Kidney capillary endothelial cell (primary cell): Measurements from ENCODE around the gene MYOG.

ENCODE experiments used
- DNase-seq: peaks from one replicate; pipeline ENCODE4 v3.0.0-alpha.2; 2018; ENCODE audit warnings: low spot score

The MYOG gene

GRCh38 chr1:203072002-203072602, 13.7 kb downstream of the MYOG start:
- DNase-seq: no peak

GRCh38 chr1:203069030-203069747, 16.6 kb downstream of the MYOG start:
- no peak for DNase-seq

GRCh38 chr1:203066965-203067364, 18.8 kb downstream of the MYOG start:
- no peak for DNase-seq

GRCh38 chr1:203065986-203066385, 19.8 kb downstream of the MYOG start:
- no peak for DNase-seq

GRCh38 chr1:203065191-203065590, 20.6 kb downstream of the MYOG start:
- no peak for DNase-seq

GRCh38 chr1:203063287-203063686, 22.5 kb downstream of the MYOG start:
- no peak for DNase-seq

- DNase-seq: no peak
Observed at GRCh38 chr1:203060115-203060514, 25.7 kb downstream of the MYOG start.

GRCh38 chr1:203059485-203059884, 26.3 kb downstream of the MYOG start:
- no peak for DNase-seq

- no peak for DNase-seq
Observed at GRCh38 chr1:203058676-203058935, 27.2 kb downstream of the MYOG start.

GRCh38 chr1:203057911-203058675, 27.7 kb downstream of the MYOG start:
- DNase-seq: no peak

GRCh38 chr1:203056516-203056915, 29.3 kb downstream of the MYOG start:
- DNase-seq: no peak

GRCh38 chr1:203056012-203056411, 29.8 kb downstream of the MYOG start:
- no peak for DNase-seq

- DNase-seq: no peak
Observed at GRCh38 chr1:203055161-203055799, 30.5 kb downstream of the MYOG start.

- DNase-seq: no peak
Observed at GRCh38 chr1:203054642-203055041, 31.2 kb downstream of the MYOG start.

- DNase-seq: no peak
Observed at GRCh38 chr1:203054184-203054583, 31.6 kb downstream of the MYOG start.

- DNase-seq: no peak
Observed at GRCh38 chr1:203052601-203053000, 33.2 kb downstream of the MYOG start.

- DNase-seq: no peak
Observed at GRCh38 chr1:203051841-203052324, 33.9 kb downstream of the MYOG start.

GRCh38 chr1:203050826-203051225, 35.0 kb downstream of the MYOG start:
- no peak for DNase-seq

GRCh38 chr1:203049576-203050180, 36.1 kb downstream of the MYOG start:
- no peak for DNase-seq

GRCh38 chr1:203049077-203049476, 36.7 kb downstream of the MYOG start:
- DNase-seq: no peak

- no peak for DNase-seq
Observed at GRCh38 chr1:203048555-203049051, 37.2 kb downstream of the MYOG start.

GRCh38 chr1:203048086-203048485, 37.7 kb downstream of the MYOG start:
- DNase-seq: no peak
